HG03354 (cell line): Measurements from ENCODE around the gene KRT81.
"Not testable (repeated sequence)": the region's sequence is repeated elsewhere in the genome, so short reads cannot be mapped to it uniquely, and the experiment has no call there.

Experiments used
- ATAC-seq: cut with Tn5 transposase; IDR thresholded peaks from one replicate; pipeline ENCODE4 v1.9.1; 2021; ENCODE audit warnings: mild to moderate bottlenecking; ENCODE audit not compliant: unreplicated experiment, poor library complexity, severe bottlenecking

KRT81 gene

GRCh38 chr12:52278575-52279421 is 12.5 kb downstream of the KRT81 start:
- peak; percentile 79 for ATAC-seq

- no peak for ATAC-seq
These were observed 13.7 kb downstream of the KRT81 start for GRCh38 chr12:52277486-52278245.

- no peak for ATAC-seq
These were observed 15.6 kb downstream of the KRT81 start for GRCh38 chr12:52275686-52276085.

GRCh38 chr12:52274521-52275120 is 16.7 kb downstream of the KRT81 start, which contains the start of gene KRT86:
KRT86 (plus strand) TSS chr12:52274645; CDS start chr12:52301917, 27,272 bp downstream.
- no peak for ATAC-seq

GRCh38 chr12:52271158-52271557 is 20.2 kb downstream of the KRT81 start:
- ATAC-seq = no peak

- ATAC-seq = no peak
These were observed 20.7 kb downstream of the KRT81 start for GRCh38 chr12:52270541-52271070.

- no peak for ATAC-seq
These were observed 23.1 kb downstream of the KRT81 start for GRCh38 chr12:52268212-52268611.

GRCh38 chr12:52267699-52268098 is 23.6 kb downstream of the KRT81 start:
- ATAC-seq = no peak

- no peak for ATAC-seq
These were observed 24.1 kb downstream of the KRT81 start for GRCh38 chr12:52267266-52267665.

GRCh38 chr12:52266514-52266913 is 24.8 kb downstream of the KRT81 start:
- ATAC-seq = no peak

GRCh38 chr12:52264435-52264825 is 26.9 kb downstream of the KRT81 start:
- ATAC-seq = no peak

GRCh38 chr12:52263761-52264434 is 27.4 kb downstream of the KRT81 start:
- no peak for ATAC-seq

GRCh38 chr12:52262286-52262685 is 29.0 kb downstream of the KRT81 start:
- ATAC-seq = no peak

GRCh38 chr12:52261208-52261484 is 30.2 kb downstream of the KRT81 start:
- no peak for ATAC-seq

GRCh38 chr12:52260361-52261207 is 30.8 kb downstream of the KRT81 start:
- ATAC-seq = no peak

- no peak for ATAC-seq
These were observed 31.6 kb downstream of the KRT81 start for GRCh38 chr12:52259657-52260243.

- ATAC-seq = no peak
These were observed 32.9 kb downstream of the KRT81 start for GRCh38 chr12:52258335-52258901.

GRCh38 chr12:52257922-52258321 is 33.4 kb downstream of the KRT81 start:
- not testable (repeated sequence) for ATAC-seq
